SW 1271 (cell line): ENCODE measurements around the gene AMN.
"Not testable (repeated sequence)": the region's sequence is repeated elsewhere in the genome, so short reads cannot be mapped to it uniquely, and the experiment has no call there.

Source experiments
- DNase-seq, 2 experiments: peaks; one replicate each; lab custom pipeline; 2025; lab: John Stamatoyannopoulos, UW

AMN gene

GRCh38 chr14:102913341-102914211 is 8.9 kb upstream of the AMN start:
- no peak for DNase-seq

GRCh38 chr14:102914474-102915291 is 7.8 kb upstream of the AMN start:
- no peak for DNase-seq

GRCh38 chr14:102915292-102916110 is 7.0 kb upstream of the AMN start:
- DNase-seq: no peak

GRCh38 chr14:102916347-102917055 is 6.0 kb upstream of the AMN start:
- no peak for DNase-seq

- DNase-seq: no peak
Observed at GRCh38 chr14:102917056-102917385, 5.4 kb upstream of the AMN start.

GRCh38 chr14:102917469-102918211 is 4.8 kb upstream of the AMN start:
- no peak for DNase-seq

- no peak for DNase-seq
Observed at GRCh38 chr14:102918438-102918837, 4.0 kb upstream of the AMN start.

GRCh38 chr14:102920273-102920997 is 2.0 kb upstream of the AMN start:
- DNase-seq: no peak

GRCh38 chr14:102920998-102921304 is 1.5 kb upstream of the AMN start:
- DNase-seq: no peak

- no peak for DNase-seq
Observed at GRCh38 chr14:102923201-102923924, 900 bp downstream of the AMN start.

- no peak for DNase-seq
Observed at GRCh38 chr14:102923925-102924486, 1.5 kb downstream of the AMN start.

GRCh38 chr14:102924632-102925588 is 2.4 kb downstream of the AMN start:
- DNase-seq: no peak

- no peak for DNase-seq
Observed at GRCh38 chr14:102925646-102926045, 3.2 kb downstream of the AMN start.

GRCh38 chr14:102926104-102926503 is 3.6 kb downstream of the AMN start:
- DNase-seq: no peak

GRCh38 chr14:102926840-102927239 is 4.4 kb downstream of the AMN start:
- DNase-seq: not testable (repeated sequence)

GRCh38 chr14:102927346-102927877 is 4.9 kb downstream of the AMN start:
- DNase-seq: no peak

GRCh38 chr14:102927878-102928411 is 5.5 kb downstream of the AMN start:
- DNase-seq: no peak
